OCI-LY1 (cell line): Measurements from ENCODE around the gene NARF.

Experiments used
- H2AFZ ChIP-seq: fragments of 200-600 bp; sonication (generic), shearing (Covaris generic); 2 replicates; pipeline ENCODE4 v1.6.0; 2014; ENCODE audit warnings: antibody characterized with exemption, mild to moderate bottlenecking, low read length
- H3F3A ChIP-seq: fragments of 200-600 bp; sonication (generic), shearing (Covaris generic); 2 replicates; pipeline ENCODE4 v1.6.0; 2014; ENCODE audit warnings: mild to moderate bottlenecking, antibody characterized with exemption, low read length, moderate library complexity; ENCODE audit not compliant: insufficient read depth
- H3K27ac ChIP-seq: fragments of 200-600 bp; sonication (generic); 2 replicates; pipeline ENCODE4 v1.5.1; 2014; ENCODE audit warnings: low read length, mixed run types, mild to moderate bottlenecking, low read depth; ENCODE audit not compliant: poor library complexity, severe bottlenecking
- H3K27me3 ChIP-seq: fragments of 200-600 bp; sonication (generic); 2 replicates; pipeline ENCODE4 v1.6.0; 2014; ENCODE audit warnings: antibody characterized with exemption, mild to moderate bottlenecking, low read length, moderate library complexity; ENCODE audit not compliant: insufficient read depth
- H3K36me3 ChIP-seq: fragments of 200-600 bp; sonication (generic); 2 replicates; pipeline ENCODE4 v1.6.1; 2014; ENCODE audit warnings: mild to moderate bottlenecking, antibody characterized with exemption, low read length, moderate library complexity, mixed read lengths; ENCODE audit not compliant: insufficient read depth
- H3K4me1 ChIP-seq: fragments of 200-600 bp; sonication (generic); 2 replicates; pipeline ENCODE4 v1.5.1; 2014; ENCODE audit warnings: mild to moderate bottlenecking, low read length, moderate library complexity; ENCODE audit not compliant: insufficient read depth, severe bottlenecking
- H3K4me2 ChIP-seq: fragments of 200-600 bp; sonication (generic), shearing (Covaris generic); 2 replicates; pipeline ENCODE4 v1.6.1; 2014; ENCODE audit warnings: low read length
- H3K4me3 ChIP-seq: fragments of 200-600 bp; sonication (generic); 2 replicates; pipeline ENCODE4 v1.5.1; 2014; ENCODE audit warnings: low read length, low read depth, mild to moderate bottlenecking, mixed read lengths; ENCODE audit not compliant: poor library complexity, severe bottlenecking
- H3K79me2 ChIP-seq: fragments of 200-600 bp; shearing (Covaris generic); 2 replicates; pipeline ENCODE4 v1.6.1; 2016; ENCODE audit warnings: mixed run types, low read length, mixed read lengths; ENCODE audit not compliant: insufficient read depth
- H3K9ac ChIP-seq: fragments of 200-600 bp; sonication (generic), shearing (Covaris generic); 2 replicates; pipeline ENCODE4 v1.6.1; 2014; ENCODE audit warnings: mild to moderate bottlenecking, low read length, mixed read lengths
- H3K9me2 ChIP-seq: fragments of 200-600 bp; sonication (generic), shearing (Covaris generic); 2 replicates; pipeline ENCODE4 v1.6.1; 2014; ENCODE audit warnings: low read depth, mild to moderate bottlenecking, low read length, mixed read lengths
- H3K9me3 ChIP-seq: fragments of 200-600 bp; shearing (Covaris generic); 2 replicates; pipeline ENCODE4 v1.6.1; 2014; ENCODE audit warnings: low read length, mixed read lengths
- H4K20me1 ChIP-seq: fragments of 200-600 bp; sonication (generic), shearing (Covaris generic); 2 replicates; pipeline ENCODE4 v1.6.0; 2016; ENCODE audit warnings: mild to moderate bottlenecking, low read length; ENCODE audit not compliant: insufficient read depth
- CTCF ChIP-seq: fragments of 200-600 bp; sonication (generic), shearing (Covaris generic); IDR thresholded peaks from 2 replicates; pipeline ENCODE4 v1.5.1; 2017; ENCODE audit warnings: mild to moderate bottlenecking, antibody characterized with exemption, low read length, moderate library complexity, mixed read lengths
- EZH2 ChIP-seq: fragments of 200-600 bp; sonication (generic), shearing (Covaris generic); IDR thresholded peaks from 2 replicates; pipeline ENCODE4 v1.8.0; 2017; ENCODE audit warnings: borderline replicate concordance, mixed run types, mild to moderate bottlenecking, antibody characterized with exemption, low read length, moderate library complexity, mixed read lengths

NARF gene

GRCh38 chr17:82483836-82484235, 25.3 kb downstream of the NARF start:
- H3K9me3 ChIP-seq: no peaks in the 10 kb centered on the region
- no peaks in the 10 kb centered on the region for H3K27me3 ChIP-seq
- H3K27ac ChIP-seq: no peak overlapping the region
- peaks cover 19% of the 10 kb centered on the region for H3K4me1 ChIP-seq
- H2AFZ ChIP-seq: no peak overlapping the region
- H3F3A ChIP-seq: no peaks in the 10 kb centered on the region
- H3K4me3 ChIP-seq: no peak overlapping the region
- no peaks in the 10 kb centered on the region for H4K20me1 ChIP-seq
- H3K79me2 ChIP-seq: no peaks in the 10 kb centered on the region
- no peaks in the 10 kb centered on the region for H3K9me2 ChIP-seq
- peaks cover 86% of the 10 kb centered on the region for H3K36me3 ChIP-seq
- H3K4me2 ChIP-seq: no peak overlapping the region
- H3K9ac ChIP-seq: no peak overlapping the region
- TF ChIP-seq CTCF: no peak

- H3K9me3 ChIP-seq: no peaks in the 10 kb centered on the region
- no peaks in the 10 kb centered on the region for H3F3A ChIP-seq
- peaks cover 25% of the 10 kb centered on the region for H3K4me1 ChIP-seq
- H3K27ac ChIP-seq: no peak overlapping the region
- no peak overlapping the region for H3K9ac ChIP-seq
- H4K20me1 ChIP-seq: no peaks in the 10 kb centered on the region
- H3K27me3 ChIP-seq: no peaks in the 10 kb centered on the region
- H3K4me3 ChIP-seq: no peak overlapping the region
- H3K4me2 ChIP-seq: no peak overlapping the region
- no peaks in the 10 kb centered on the region for H3K9me2 ChIP-seq
- H3K79me2 ChIP-seq: no peaks in the 10 kb centered on the region
- no peak overlapping the region for H2AFZ ChIP-seq
- TF ChIP-seq CTCF: no peak
- no peak for TF ChIP-seq EZH2
- peaks cover 70% of the 10 kb centered on the region for H3K36me3 ChIP-seq
Observed at GRCh38 chr17:82486231-82487094, 27.9 kb downstream of the NARF start.

GRCh38 chr17:82487910-82488309, 29.4 kb downstream of the NARF start:
- Histone ChIP-seq H3K4me2 (no peak overlapping the region), H3K27me3 (no peaks in the 10 kb centered on the region), H3K79me2 (no peaks in the 10 kb centered on the region), H3K4me3 (no peak overlapping the region), H3F3A (no peaks in the 10 kb centered on the region), H3K9me3 (no peaks in the 10 kb centered on the region), H3K27ac (no peak overlapping the region), H2AFZ (no peak overlapping the region), H3K9me2 (no peaks in the 10 kb centered on the region), H3K9ac (no peak overlapping the region), H4K20me1 (no peaks in the 10 kb centered on the region), H3K36me3 (peaks cover 56% of the 10 kb centered on the region), H3K4me1 (peaks cover 25% of the 10 kb centered on the region)
- TF ChIP-seq CTCF: no peak
- no peak for TF ChIP-seq EZH2
